Measurements from ENCODE around the gene TGFB1. TPM values are rescaled to one million over a fixed set of nuclear protein-coding genes. Genes with fewer than 3 reads are reported as not detected.

Gene TGFB1
- total RNA-seq, 1 donor from 2014 or later = 195 TPM

DNA sequence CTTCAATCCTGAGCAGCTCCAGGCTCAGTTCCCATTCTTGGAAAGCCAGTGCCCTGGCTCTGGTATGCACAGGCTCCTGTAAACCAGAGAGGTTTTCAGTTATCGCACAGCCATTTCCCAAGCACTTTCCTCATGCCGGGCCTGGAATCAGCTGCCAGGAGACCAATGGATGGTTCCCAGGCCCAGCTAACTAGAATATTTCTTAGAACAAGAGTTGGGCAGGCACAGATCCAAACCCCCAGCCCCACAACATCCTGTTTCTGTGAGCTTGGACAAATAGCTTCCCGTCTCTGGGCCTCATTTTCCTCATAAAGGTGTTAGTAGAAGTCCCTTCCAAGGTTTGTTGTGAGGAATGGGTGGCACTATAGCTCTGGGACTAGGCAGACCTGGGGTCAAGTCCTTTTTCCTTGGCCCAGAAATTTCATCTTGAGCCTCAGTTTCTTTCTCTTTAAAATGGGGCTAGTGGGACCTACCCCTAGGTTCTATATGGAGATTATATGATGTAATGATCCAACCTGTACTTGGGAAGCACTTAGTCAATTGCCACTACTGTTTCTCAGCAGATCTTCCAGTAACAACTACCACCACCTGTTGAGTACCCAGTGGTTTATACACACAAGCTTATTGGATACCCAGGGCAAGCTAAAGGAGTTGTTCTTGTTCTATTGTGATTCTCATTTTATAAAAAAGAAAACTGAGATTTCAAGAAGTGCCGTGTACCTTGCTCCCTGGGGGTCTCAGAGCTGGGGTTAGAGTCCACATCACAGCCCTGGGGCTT lies 48.8 kb downstream of the TGFB1 start:
- peaks cover 20% of the 10 kb centered on the region for H3K4me1 Mint-ChIP-seq (ENCODE audit: low read depth)
- peaks cover 37% of the 10 kb centered on the region for H3K36me3 Mint-ChIP-seq (ENCODE audit: low read depth)
- TF ChIP-seq CTCF (IDR thresholded peaks at IDR 0.05) = no peak
- no peak for DNase-seq (ENCODE audit: low spot score)
- no peaks in the 10 kb centered on the region for H3K27me3 Mint-ChIP-seq (ENCODE audit: low read depth)
- no peak overlapping the region for H3K27ac Mint-ChIP-seq (ENCODE audit: unreplicated experiment)
- no peaks in the 10 kb centered on the region for H3K9me3 Mint-ChIP-seq (ENCODE audit: low read depth)
- no peak overlapping the region for H3K4me3 Mint-ChIP-seq (ENCODE audit: unreplicated experiment)

DNA sequence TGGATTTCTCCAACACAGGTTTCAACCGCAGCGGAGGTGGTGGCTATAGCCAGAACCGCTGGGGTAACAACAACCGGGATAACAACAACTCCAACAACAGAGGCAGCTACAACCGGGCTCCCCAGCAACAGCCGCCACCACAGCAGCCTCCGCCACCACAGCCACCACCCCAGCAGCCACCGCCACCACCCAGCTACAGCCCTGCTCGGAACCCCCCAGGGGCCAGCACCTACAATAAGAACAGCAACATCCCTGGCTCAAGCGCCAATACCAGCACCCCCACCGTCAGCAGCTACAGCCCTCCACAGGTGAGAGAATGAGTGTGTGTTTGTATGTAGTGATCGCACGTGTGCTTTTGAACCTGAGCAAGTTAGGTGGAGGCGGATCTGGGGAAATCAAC lies 49.8 kb downstream of the TGFB1 start:
- Mint-ChIP-seq H3K4me3 (ENCODE audit: unreplicated experiment) (no peak overlapping the region), H3K36me3 (ENCODE audit: low read depth) (peaks cover 38% of the 10 kb centered on the region), H3K9me3 (ENCODE audit: low read depth) (no peaks in the 10 kb centered on the region), H3K27ac (ENCODE audit: unreplicated experiment) (no peak overlapping the region), H3K4me1 (ENCODE audit: low read depth) (peaks cover 24% of the 10 kb centered on the region), H3K27me3 (ENCODE audit: low read depth) (no peaks in the 10 kb centered on the region)
- DNase-seq (ENCODE audit: low spot score) = no peak
- TF ChIP-seq CTCF (IDR thresholded peaks at IDR 0.05) = no peak

- peaks cover 28% of the 10 kb centered on the region for H3K4me1 Mint-ChIP-seq (ENCODE audit: low read depth)
- no peak for TF ChIP-seq CTCF (IDR thresholded peaks at IDR 0.05)
- H3K27me3 Mint-ChIP-seq (ENCODE audit: low read depth) = no peaks in the 10 kb centered on the region
- no peaks in the 10 kb centered on the region for H3K9me3 Mint-ChIP-seq (ENCODE audit: low read depth)
- no peak overlapping the region for H3K4me3 Mint-ChIP-seq (ENCODE audit: unreplicated experiment)
- peak overlapping the region; percentile 12 for H3K27ac Mint-ChIP-seq (ENCODE audit: unreplicated experiment)
- DNase-seq (ENCODE audit: low spot score) = no peak
- peaks cover 43% of the 10 kb centered on the region for H3K36me3 Mint-ChIP-seq (ENCODE audit: low read depth)
Measured at GRCh38 chr19:41302624-41303351, 50.9 kb downstream of the TGFB1 start.

- Mint-ChIP-seq H3K27ac (ENCODE audit: unreplicated experiment) (peak overlapping the region; percentile 49), H3K9me3 (ENCODE audit: low read depth) (no peaks in the 10 kb centered on the region), H3K4me1 (ENCODE audit: low read depth) (peaks cover 43% of the 10 kb centered on the region), H3K4me3 (ENCODE audit: unreplicated experiment) (no peak overlapping the region), H3K36me3 (ENCODE audit: low read depth) (peaks cover 46% of the 10 kb centered on the region), H3K27me3 (ENCODE audit: low read depth) (no peaks in the 10 kb centered on the region)
- TF ChIP-seq CTCF (IDR thresholded peaks at IDR 0.05) = no peak
- no peak for DNase-seq (ENCODE audit: low spot score)
Measured at GRCh38 chr19:41300555-41300954, 53.2 kb downstream of the TGFB1 start.

GRCh38 chr19:41299755-41300089 lies 54.0 kb downstream of the TGFB1 start:
- H3K36me3 Mint-ChIP-seq (ENCODE audit: low read depth) = peaks cover 49% of the 10 kb centered on the region
- TF ChIP-seq CTCF (IDR thresholded peaks at IDR 0.05) = no peak
- peaks cover 43% of the 10 kb centered on the region for H3K4me1 Mint-ChIP-seq (ENCODE audit: low read depth)
- H3K9me3 Mint-ChIP-seq (ENCODE audit: low read depth) = no peaks in the 10 kb centered on the region
- H3K4me3 Mint-ChIP-seq (ENCODE audit: unreplicated experiment) = no peak overlapping the region
- DNase-seq (ENCODE audit: low spot score) = no peak
- no peaks in the 10 kb centered on the region for H3K27me3 Mint-ChIP-seq (ENCODE audit: low read depth)
- peak overlapping the region; percentile 99 for H3K27ac Mint-ChIP-seq (ENCODE audit: unreplicated experiment)
